Measurements from ENCODE around the gene GOLPH3. TPM values are rescaled to one million over a fixed set of nuclear protein-coding genes. Genes with fewer than 3 reads are reported as not detected.

GOLPH3 gene
- polyA plus RNA-seq, 1 donor from 2014 or later, result 75.8 TPM

GRCh38 chr5:32156635-32157034 lies 17.5 kb downstream of the GOLPH3 start:
- Histone ChIP-seq H3K79me2 (replicated peaks; ENCODE audit: insufficient read depth, low read length) (peaks cover 83% of the 10 kb centered on the region), H2AFZ (ENCODE audit: low read depth, low read length) (no peak overlapping the region), H3K36me3 (ENCODE audit: insufficient read depth, low read length) (no peaks in the 10 kb centered on the region), H3K27me3 (ENCODE audit: insufficient read depth, low read depth, low read length) (no peaks in the 10 kb centered on the region), H4K20me1 (ENCODE audit: insufficient read depth) (peaks cover 7% of the 10 kb centered on the region), H3K9ac (ENCODE audit: low read length) (no peak overlapping the region), H3K4me3 (ENCODE audit: low read length) (no peak overlapping the region), H3K27ac (ENCODE audit: low read length) (no peak overlapping the region), H3K9me2 (ENCODE audit: insufficient read depth, low read length) (no peaks in the 10 kb centered on the region), H3F3A (ENCODE audit: insufficient read depth, low read length, poor library complexity, severe bottlenecking) (no peaks in the 10 kb centered on the region), H3K9me3 (ENCODE audit: low read length) (no peaks in the 10 kb centered on the region), H3K4me2 (ENCODE audit: low read length) (no peak overlapping the region)
- TF ChIP-seq RAD21 (conservative IDR thresholded peaks at IDR 0.05) (no peak), EZH2 (IDR thresholded peaks at IDR 0.05; ENCODE audit: borderline replicate concordance, insufficient read depth, low read length, poor library complexity, severe bottlenecking) (no peak), CTCF (IDR thresholded peaks at IDR 0.05; ENCODE audit: poor library complexity, severe bottlenecking) (no peak), POLR2AphosphoS5 (IDR thresholded peaks at IDR 0.05) (no peak), EP300 (conservative IDR thresholded peaks at IDR 0.05; ENCODE audit: poor library complexity, severe bottlenecking) (no peak), MXI1 (conservative IDR thresholded peaks at IDR 0.05; ENCODE audit: poor library complexity, severe bottlenecking) (no peak), TAF1 (IDR thresholded peaks at IDR 0.05; ENCODE audit: low read depth) (no peak), REST (IDR thresholded peaks at IDR 0.05; ENCODE audit: borderline replicate concordance) (no peak), SMC3 (conservative IDR thresholded peaks at IDR 0.05; ENCODE audit: poor library complexity) (no peak)

DNA sequence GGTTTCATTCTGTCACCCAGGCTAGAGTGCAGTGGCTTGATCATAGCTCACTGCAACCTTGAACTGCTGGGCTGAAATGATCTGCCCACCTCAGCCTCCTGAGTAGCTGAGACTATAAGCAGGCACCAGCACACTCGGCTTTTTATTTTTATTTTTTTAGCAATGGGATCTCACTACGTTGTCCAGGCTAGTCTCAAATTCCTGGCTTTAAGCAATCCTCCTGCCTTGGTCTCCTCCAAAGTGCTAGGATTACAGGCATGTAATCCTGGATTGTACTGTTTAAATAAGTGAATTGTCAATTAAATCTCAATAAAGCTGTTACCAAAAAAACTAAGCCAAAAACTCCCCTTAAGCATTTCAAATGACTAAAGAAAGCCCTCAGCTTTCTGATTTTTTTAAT lies 18.9 kb downstream of the GOLPH3 start:
- Histone ChIP-seq H3K27me3 (ENCODE audit: insufficient read depth, low read depth, low read length) (no peaks in the 10 kb centered on the region), H3K4me2 (ENCODE audit: low read length) (no peak overlapping the region), H3K9ac (ENCODE audit: low read length) (no peak overlapping the region), H2AFZ (ENCODE audit: low read depth, low read length) (no peak overlapping the region), H3K9me2 (ENCODE audit: insufficient read depth, low read length) (no peaks in the 10 kb centered on the region), H3F3A (ENCODE audit: insufficient read depth, low read length, poor library complexity, severe bottlenecking) (no peaks in the 10 kb centered on the region), H4K20me1 (ENCODE audit: insufficient read depth) (peaks cover 7% of the 10 kb centered on the region), H3K79me2 (replicated peaks; ENCODE audit: insufficient read depth, low read length) (peaks cover 88% of the 10 kb centered on the region), H3K27ac (ENCODE audit: low read length) (no peak overlapping the region), H3K4me3 (ENCODE audit: low read length) (no peak overlapping the region), H3K9me3 (ENCODE audit: low read length) (no peaks in the 10 kb centered on the region), H3K36me3 (ENCODE audit: insufficient read depth, low read length) (no peaks in the 10 kb centered on the region)
- TF ChIP-seq EP300 (conservative IDR thresholded peaks at IDR 0.05; ENCODE audit: poor library complexity, severe bottlenecking) (no peak), TAF1 (IDR thresholded peaks at IDR 0.05; ENCODE audit: low read depth) (no peak)

DNA sequence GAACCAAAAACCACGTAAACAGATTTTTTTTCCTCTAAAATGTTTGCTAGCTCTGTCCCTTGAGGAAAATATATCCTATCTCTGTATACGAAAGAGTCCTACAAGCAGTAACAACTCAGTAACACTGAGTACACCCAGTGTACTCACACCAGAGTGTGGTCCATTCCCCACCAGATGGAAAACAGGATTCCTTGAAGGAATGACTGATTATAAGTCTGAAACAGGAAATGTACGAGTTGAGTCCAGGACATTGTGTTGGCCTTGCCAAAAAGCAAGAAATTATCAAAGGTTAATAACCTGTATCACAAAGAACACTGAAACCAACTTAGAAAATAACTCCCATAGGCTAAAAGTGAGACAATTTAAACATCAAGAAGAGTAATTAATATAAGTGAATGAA lies 20.4 kb downstream of the GOLPH3 start:
- Histone ChIP-seq H3K27me3 (ENCODE audit: insufficient read depth, low read depth, low read length) (no peaks in the 10 kb centered on the region), H3K9me2 (ENCODE audit: insufficient read depth, low read length) (no peaks in the 10 kb centered on the region), H3K79me2 (replicated peaks; ENCODE audit: insufficient read depth, low read length) (peaks cover 89% of the 10 kb centered on the region), H4K20me1 (ENCODE audit: insufficient read depth) (peaks cover 7% of the 10 kb centered on the region), H3K9me3 (ENCODE audit: low read length) (no peaks in the 10 kb centered on the region), H3K27ac (ENCODE audit: low read length) (no peak overlapping the region), H3F3A (ENCODE audit: insufficient read depth, low read length, poor library complexity, severe bottlenecking) (no peaks in the 10 kb centered on the region), H3K9ac (ENCODE audit: low read length) (no peak overlapping the region), H3K4me3 (ENCODE audit: low read length) (no peak overlapping the region), H3K36me3 (ENCODE audit: insufficient read depth, low read length) (no peaks in the 10 kb centered on the region), H3K4me2 (ENCODE audit: low read length) (no peak overlapping the region), H2AFZ (ENCODE audit: low read depth, low read length) (no peak overlapping the region)
- TF ChIP-seq RAD21 (conservative IDR thresholded peaks at IDR 0.05), result no peak
- TF ChIP-seq EZH2 (IDR thresholded peaks at IDR 0.05; ENCODE audit: borderline replicate concordance, insufficient read depth, low read length, poor library complexity, severe bottlenecking), result no peak
- no peak for TF ChIP-seq MXI1 (conservative IDR thresholded peaks at IDR 0.05; ENCODE audit: poor library complexity, severe bottlenecking)
- no peak for TF ChIP-seq CTCF (IDR thresholded peaks at IDR 0.05; ENCODE audit: poor library complexity, severe bottlenecking)
- no peak for TF ChIP-seq POLR2AphosphoS5 (IDR thresholded peaks at IDR 0.05)
- TF ChIP-seq TAF1 (IDR thresholded peaks at IDR 0.05; ENCODE audit: low read depth), result no peak
- TF ChIP-seq REST (IDR thresholded peaks at IDR 0.05; ENCODE audit: borderline replicate concordance), result no peak
- no peak for TF ChIP-seq SMC3 (conservative IDR thresholded peaks at IDR 0.05; ENCODE audit: poor library complexity)
- no peak for TF ChIP-seq EP300 (conservative IDR thresholded peaks at IDR 0.05; ENCODE audit: poor library complexity, severe bottlenecking)

Data from neural cell (in vitro differentiated cells).